NCI-H1105 treated with DMSO at 0.1 percent for 48 hours (cell line): ENCODE data around the gene PGA3.
"Not testable (repeated sequence)": the region's sequence is repeated elsewhere in the genome, so short reads cannot be mapped to it uniquely, and the experiment has no call there.

ENCODE experiments used
- DNase-seq: peaks from one replicate; lab custom pipeline; 2025; lab: John Stamatoyannopoulos, UW

PGA3 gene

GRCh38 chr11:61202950-61203746 is at the start of gene PGA3:
PGA3 (plus strand) TSS chr11:61203515; CDS start chr11:61203565, 50 bp downstream.
- DNase-seq: not testable (repeated sequence)

- no peak for DNase-seq
Observed at GRCh38 chr11:61153593-61154095, 49.7 kb upstream of the PGA3 start.

- DNase-seq: no peak
Observed at GRCh38 chr11:61154528-61154927, 48.8 kb upstream of the PGA3 start.

- no peak for DNase-seq
Observed at GRCh38 chr11:61155312-61155711, 48.0 kb upstream of the PGA3 start.

DNA sequence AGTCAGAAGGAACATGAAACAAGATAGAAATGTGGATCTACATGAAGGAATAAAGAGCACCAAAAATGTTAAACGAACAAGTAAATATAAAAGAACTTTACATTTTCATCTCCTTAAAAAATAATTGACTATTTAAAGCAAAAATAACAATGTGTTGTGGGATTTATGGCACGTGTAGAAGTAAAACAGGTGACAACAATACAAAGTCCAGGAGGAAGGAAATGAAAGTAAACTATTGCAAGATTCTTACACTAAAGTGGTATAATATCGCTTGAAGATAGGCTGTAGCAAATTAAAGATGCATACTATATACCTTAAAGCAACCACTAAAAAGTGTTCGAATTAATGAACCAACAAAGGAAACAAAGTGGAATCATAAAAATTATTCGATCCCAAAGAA is 47.6 kb upstream of the PGA3 start:
- DNase-seq: no peak

GRCh38 chr11:61157743-61158142 is 45.6 kb upstream of the PGA3 start:
- DNase-seq: no peak

DNA sequence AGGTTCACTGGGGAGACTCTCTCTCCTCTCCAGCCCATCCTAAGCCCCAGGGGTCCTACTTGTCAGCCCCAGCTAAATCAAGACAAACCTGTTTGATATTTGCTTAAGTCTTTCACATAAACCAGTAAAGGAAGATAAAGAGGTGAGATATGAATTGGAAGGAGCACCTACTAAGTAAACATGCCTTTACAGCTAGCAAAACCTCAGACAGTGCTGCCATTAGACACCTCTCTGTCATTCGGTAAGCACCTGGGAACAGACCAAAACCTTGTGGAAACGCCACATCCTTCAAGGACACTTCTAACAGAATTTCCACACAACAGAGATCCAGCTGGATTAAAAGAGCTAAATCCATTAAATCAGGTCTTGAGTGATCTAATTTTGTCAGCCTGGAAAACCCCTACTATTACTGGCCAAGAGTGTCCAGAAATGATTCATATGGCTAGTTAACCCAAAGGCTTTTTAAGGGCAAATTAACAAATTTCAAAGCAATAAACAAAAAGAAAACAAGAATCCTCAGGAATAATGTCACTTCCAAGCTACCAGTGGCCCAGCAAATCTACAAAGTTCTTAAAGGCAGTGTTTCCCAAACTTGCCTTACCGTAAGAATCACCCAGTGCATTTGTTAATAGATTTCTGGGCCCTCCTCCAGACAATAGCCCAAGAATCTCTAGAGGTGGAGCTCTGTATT is 44.5 kb upstream of the PGA3 start:
- DNase-seq: no peak

DNA sequence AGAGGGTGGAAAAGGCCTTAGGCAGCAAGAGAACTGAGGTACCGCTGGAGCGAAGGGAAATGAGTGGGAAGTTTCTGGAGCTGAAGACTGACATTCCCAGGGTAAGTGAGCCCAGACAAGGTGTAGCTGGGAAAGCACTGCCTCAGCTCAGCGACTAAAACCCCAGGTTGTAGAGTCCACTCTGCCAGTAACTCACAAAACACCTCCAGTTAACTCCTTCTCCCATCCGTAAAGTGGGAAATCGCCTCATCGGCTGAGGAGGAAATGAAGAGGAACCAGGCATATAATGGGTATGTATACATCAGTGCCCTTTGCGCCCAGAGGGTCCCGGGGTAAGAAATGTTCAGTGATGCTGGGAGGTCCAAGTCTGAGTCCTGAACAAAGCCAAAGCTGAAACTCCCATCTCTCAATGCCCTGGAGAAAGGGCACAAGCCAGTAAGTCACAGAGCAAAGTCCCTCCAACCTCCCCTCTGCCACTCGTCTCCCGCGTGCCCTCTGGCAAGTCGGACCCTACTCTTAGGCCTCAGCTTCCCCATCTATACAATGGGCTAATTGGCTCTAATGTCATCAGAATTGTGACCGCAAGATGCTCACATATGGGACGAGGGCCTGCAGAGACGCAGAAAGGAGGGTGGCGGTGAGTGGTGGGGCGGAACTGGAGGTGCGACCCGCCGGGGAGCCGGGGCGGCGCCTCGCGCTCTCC is 42.7 kb upstream of the PGA3 start:
- no peak for DNase-seq

DNA sequence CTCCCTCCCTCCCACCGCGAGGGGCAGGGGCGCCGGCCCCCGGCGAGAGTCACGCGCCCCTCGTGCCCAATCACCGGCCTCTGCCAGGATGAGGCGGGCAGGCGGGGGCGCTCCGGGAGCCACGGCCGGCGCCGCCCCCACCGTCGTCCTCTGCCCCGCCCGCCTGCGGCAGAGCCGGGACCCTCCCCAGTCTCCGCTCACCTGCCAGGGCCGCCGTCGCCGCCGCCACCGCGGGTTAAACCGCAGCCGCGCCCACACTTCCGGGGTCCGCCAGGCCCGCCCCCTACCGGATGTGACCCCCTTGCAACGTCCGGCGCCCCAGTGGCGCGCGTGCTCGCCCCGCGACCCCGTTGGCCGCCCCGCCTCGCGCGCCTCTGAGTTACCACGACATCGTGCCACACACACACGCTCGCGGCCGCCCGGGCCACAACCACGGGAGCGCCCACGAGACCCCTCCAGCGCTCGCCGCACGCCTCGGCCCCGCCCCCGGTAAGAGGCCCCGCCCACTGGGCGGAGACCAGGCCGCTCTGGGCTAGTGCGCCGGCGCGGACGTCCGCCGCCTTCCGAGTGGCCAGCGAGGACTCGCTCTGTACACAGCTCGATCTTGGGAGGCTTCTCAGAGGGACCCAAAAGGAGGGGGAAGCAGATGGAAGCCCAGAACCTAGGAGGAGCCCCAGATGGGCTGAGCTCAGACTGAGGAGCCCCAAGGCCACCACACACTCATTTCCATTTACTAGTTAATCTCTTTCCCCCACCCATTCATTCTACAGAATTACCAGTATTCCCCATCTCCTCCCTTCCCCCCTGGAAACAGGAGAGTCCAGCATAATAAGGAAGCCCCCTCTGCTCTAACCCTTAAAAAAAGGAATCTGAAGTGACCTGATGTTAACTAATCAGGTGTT is 41.9 kb upstream of the PGA3 start, which contains the start of gene VPS37C:
Gene VPS37C, minus strand, starts transcription at position 237 of the 902 bp plus-strand sequence. CDS start 22,597 bp downstream, outside the sequence.
- peak; percentile 88 for DNase-seq

GRCh38 chr11:61162092-61162941 is 41.0 kb upstream of the PGA3 start:
- DNase-seq: peak; percentile 53

DNA sequence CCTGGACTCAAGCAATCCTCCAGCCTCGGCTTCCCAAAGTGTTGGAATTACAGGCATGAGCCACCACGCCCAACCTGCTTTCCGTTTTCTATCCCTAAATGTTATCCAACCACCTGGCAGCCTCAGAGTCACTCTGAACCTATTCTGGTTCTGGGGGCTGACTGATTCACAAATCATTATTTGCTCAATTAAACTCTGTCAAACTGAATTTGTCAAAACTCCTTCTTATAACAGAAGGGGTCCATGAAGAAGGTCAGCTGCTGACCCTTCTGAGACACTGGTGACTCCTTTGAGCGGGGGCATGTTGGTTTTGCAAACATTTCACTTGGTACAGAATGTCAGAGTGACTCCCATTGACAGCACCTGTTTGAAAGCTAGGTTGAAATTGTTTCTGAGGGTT is 40.3 kb upstream of the PGA3 start:
- DNase-seq: no peak

DNA sequence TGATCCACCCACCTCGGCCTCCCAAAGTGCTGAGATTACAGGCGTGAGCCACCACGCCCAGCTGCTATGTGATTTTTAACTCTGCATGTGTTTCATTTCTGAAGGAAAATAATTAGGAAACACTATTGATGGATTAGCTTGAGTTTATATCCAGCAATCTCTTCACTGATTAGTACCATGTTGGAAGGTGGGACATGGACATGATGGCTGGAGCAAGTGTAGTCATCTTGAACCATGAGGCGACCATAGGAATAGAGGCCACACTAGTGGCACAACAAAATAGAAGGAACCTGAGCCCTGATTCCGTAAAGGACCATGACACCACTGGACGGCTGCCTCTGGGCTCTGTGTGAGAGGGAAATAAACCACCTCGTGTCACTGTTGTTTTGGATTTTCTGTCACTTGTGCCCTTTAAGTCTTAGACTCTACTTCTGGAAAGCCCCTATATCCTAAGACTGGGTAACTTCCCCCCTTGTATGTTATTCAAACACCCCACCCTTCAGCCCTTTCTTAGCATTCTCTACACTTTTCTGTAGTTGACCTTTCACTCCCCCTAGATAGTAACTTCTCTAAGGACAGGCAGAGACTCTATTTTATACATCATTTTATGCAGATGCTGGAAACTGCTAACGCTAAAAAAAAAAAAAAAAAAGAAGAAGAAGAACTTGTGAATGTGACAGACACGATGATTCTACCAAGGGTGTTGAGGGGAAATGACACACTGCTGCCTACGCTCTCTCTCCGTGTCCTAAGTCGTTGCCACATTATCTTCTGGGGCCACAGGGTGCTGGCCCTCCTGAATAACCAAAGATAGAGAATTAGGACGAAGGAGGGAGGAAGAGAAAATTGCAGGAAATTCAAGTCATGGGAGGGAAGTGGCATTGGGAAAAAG is 39.4 kb upstream of the PGA3 start:
- no peak for DNase-seq

DNA sequence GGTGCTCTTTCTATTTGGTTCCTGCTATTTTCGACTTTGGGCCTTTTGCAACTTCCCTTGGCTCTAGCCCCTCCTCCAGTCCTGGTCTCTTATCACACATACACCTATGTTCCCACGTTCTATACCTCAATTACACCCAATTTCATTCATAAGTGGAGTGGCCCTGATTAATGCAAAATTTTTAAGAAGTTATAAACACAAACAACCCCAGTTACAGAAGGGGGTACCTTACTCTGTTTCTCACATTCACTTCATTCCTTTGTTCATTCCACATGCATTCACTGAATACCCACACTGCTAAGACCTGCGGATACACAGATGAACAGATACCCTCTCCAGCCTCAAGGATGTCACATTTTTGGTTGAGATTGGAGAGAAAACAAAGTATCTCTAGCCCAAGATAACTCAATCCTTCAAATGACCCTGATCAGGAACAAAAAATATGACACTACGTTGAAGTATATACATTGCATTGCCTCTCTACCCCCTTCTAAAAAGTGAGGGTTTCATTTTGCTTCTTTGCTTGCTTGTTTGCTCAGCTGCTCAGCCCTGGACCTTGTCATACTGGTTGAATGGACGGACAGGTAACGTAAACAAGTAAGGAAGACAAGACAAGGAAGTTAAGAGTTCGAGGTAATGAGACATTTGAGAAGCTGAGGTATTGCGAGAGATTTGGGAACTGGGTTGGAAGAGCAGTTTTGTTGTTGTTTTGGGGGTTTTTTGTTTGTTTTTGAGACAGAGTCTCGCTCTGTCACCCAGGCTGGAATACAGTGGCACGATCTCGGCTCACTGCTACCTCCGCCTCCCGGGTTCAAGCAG is 38.5 kb upstream of the PGA3 start:
- DNase-seq: no peak

DNA sequence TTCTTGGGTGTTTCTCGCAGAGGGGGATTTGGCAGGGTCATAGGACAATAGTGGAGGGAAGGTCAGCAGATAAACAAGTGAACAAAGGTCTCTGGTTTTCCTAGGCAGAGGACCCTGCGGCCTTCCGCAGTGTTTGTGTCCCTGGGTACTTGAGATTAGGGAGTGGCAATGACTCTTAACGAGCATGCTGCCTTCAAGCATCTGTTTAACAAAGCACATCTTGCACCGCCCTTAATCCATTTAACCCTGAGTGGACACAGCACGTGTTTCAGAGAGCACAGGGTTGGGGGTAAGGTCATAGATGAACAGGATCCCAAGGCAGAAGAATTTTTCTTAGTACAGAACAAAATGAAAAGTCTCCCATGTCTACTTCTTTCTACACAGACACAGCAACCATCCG is 37.5 kb upstream of the PGA3 start:
- DNase-seq: not testable (repeated sequence)

DNA sequence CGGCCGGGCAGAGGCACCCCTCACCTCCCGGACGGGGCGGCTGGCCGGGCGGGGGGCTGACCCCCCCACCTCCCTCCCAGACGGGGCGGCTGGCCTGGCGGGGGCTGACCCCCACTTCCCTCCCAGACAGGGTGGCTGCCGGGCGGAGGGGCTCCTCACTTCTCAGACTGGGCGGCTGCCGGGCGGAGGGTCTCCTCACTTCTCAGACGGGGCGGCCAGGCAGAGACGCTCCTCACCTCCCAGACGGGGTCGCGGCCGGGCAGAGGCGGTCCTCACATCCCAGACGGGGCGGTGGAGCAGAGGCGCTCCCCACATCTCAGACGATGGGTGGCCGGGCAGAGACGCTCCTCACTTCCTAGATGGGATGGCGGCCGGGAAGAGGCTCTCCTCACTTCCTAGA is 37.0 kb upstream of the PGA3 start:
- not testable (repeated sequence) for DNase-seq

- DNase-seq: no peak
Observed at GRCh38 chr11:61168042-61168688, 35.1 kb upstream of the PGA3 start.

GRCh38 chr11:61168800-61169199 is 34.5 kb upstream of the PGA3 start:
- no peak for DNase-seq

GRCh38 chr11:61170566-61170965 is 32.7 kb upstream of the PGA3 start:
- no peak for DNase-seq
